Mammary epithelial cell (primary cell): Measurements from ENCODE around the gene GLOD5.

Experiments
- EZH2 ChIP-seq: IDR thresholded peaks from 2 replicates; pipeline ENCODE4 v1.6.1; 2012; ENCODE audit warnings: low read length, inconsistent platforms, borderline replicate concordance
- TF ChIP-seq, protein P1 (sequence below), 2 donors: IDR thresholded peaks in 1 of 2; conservative IDR thresholded peaks in 1 of 2; 2 replicates each; pipeline ENCODE4 v1.5.1; 2011 to 2012; ENCODE audit warnings: inconsistent platforms in 2 of 2, low read length in 2 of 2, mild to moderate bottlenecking in 2 of 2, control low read depth in 1 of 2, low read depth in 1 of 2; ENCODE audit not compliant: insufficient read depth in 1 of 2; ENCODE audit errors: extremely low read depth in 1 of 2

DNA sequence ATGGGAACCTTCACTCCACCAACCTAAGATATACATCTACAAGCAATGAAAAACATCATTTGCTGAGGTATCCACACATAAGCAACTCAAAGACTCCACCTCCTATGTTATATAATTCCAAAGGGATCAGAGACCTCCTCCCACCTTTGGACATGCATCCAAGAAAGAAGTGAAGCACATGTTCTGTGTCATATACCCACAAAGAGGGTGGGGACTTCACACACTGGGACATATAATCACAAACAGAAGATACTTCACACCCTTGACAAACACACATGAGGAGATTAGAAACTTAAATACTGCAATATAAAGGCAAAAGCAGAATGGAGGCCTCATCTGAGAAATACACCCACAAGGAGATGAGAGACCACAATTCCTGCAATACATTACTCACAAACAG is 39.6 kb upstream of the GLOD5 start:
- TF ChIP-seq, protein P1, sequence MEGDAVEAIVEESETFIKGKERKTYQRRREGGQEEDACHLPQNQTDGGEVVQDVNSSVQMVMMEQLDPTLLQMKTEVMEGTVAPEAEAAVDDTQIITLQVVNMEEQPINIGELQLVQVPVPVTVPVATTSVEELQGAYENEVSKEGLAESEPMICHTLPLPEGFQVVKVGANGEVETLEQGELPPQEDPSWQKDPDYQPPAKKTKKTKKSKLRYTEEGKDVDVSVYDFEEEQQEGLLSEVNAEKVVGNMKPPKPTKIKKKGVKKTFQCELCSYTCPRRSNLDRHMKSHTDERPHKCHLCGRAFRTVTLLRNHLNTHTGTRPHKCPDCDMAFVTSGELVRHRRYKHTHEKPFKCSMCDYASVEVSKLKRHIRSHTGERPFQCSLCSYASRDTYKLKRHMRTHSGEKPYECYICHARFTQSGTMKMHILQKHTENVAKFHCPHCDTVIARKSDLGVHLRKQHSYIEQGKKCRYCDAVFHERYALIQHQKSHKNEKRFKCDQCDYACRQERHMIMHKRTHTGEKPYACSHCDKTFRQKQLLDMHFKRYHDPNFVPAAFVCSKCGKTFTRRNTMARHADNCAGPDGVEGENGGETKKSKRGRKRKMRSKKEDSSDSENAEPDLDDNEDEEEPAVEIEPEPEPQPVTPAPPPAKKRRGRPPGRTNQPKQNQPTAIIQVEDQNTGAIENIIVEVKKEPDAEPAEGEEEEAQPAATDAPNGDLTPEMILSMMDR (conservative IDR thresholded peaks at IDR 0.05 in 1 of 2, IDR thresholded peaks at IDR 0.05 in 1 of 2; ENCODE audit: extremely low read depth in 1 of 2, insufficient read depth in 1 of 2, low read depth in 1 of 2, low read length in 2 of 2), result no peak
- TF ChIP-seq EZH2, result no peak
